HepG2 (cell line): ENCODE measurements around the gene RHBDL1. TPM values are rescaled to one million over a fixed set of nuclear protein-coding genes. Genes with fewer than 3 reads are reported as not detected.
A peak's percentile ranks its signal among the peaks of the same experiment; 100 is the strongest.

Experiments used
- CCAR2 ChIP-seq: fragments of 200-400 bp; formaldehyde crosslinking; optimal IDR thresholded peaks from 2 replicates; pipeline ENCODE3; 2018; ENCODE audit warnings: low read depth, mild to moderate bottlenecking, low read length, moderate library complexity
- CENPX ChIP-seq: sonication (generic); formaldehyde crosslinking; IDR thresholded peaks from 2 replicates; pipeline ENCODE4 v1.9.0; 2021; ENCODE audit warnings: mild to moderate bottlenecking, missing genetic modification reagents, moderate library complexity
- EEA1 ChIP-seq: sonication (generic); formaldehyde crosslinking; IDR thresholded peaks from 2 replicates; pipeline ENCODE4 v1.5.1; 2020; ENCODE audit warnings: mild to moderate bottlenecking, missing genetic modification reagents, borderline replicate concordance
- GMEB1 ChIP-seq: sonication (generic); formaldehyde crosslinking; IDR thresholded peaks from 2 replicates; pipeline ENCODE4 v1.5.1; 2020; ENCODE audit warnings: missing genetic modification reagents, mild to moderate bottlenecking, borderline replicate concordance
- HCFC1 ChIP-seq: fragments of 150-350 bp; IDR thresholded peaks from 2 replicates; pipeline ENCODE4 v1.6.1; 2014; ENCODE audit warnings: low read depth, low read length
- HDAC1 ChIP-seq: sonication (generic); formaldehyde crosslinking; IDR thresholded peaks from 2 replicates; pipeline ENCODE4 v1.5.1; 2020; ENCODE audit warnings: mild to moderate bottlenecking, missing genetic modification reagents
- HOXA7 ChIP-seq: sonication (generic); formaldehyde crosslinking; IDR thresholded peaks from 2 replicates; pipeline ENCODE4 v1.8.1; 2022; ENCODE audit warnings: mild to moderate bottlenecking, missing genetic modification reagents, moderate library complexity
- NFKBIZ ChIP-seq: IDR thresholded peaks from 2 replicates; pipeline ENCODE4 v1.6.1; 2018; ENCODE audit warnings: missing genetic modification reagents, missing compliant biosample characterization
- RBFOX2 ChIP-seq: fragments of 200-400 bp; formaldehyde crosslinking; IDR thresholded peaks from 2 replicates; pipeline ENCODE4 v1.6.1; 2017; ENCODE audit warnings: low read depth, mild to moderate bottlenecking, low read length
- REL ChIP-seq: sonication (generic); formaldehyde crosslinking; conservative IDR thresholded peaks from 2 replicates; pipeline ENCODE4 v1.8.0; 2022; ENCODE audit warnings: mild to moderate bottlenecking, missing genetic modification reagents, moderate library complexity
- RXRA ChIP-seq: sonication (generic); formaldehyde crosslinking; IDR thresholded peaks from 2 replicates; pipeline ENCODE4 v1.5.1; 2020; ENCODE audit warnings: missing genetic modification reagents
- SAFB2 ChIP-seq: sonication (generic); formaldehyde crosslinking; IDR thresholded peaks from 2 replicates; pipeline ENCODE4 v1.5.1; 2020; ENCODE audit warnings: missing genetic modification reagents, low read depth, mild to moderate bottlenecking, borderline replicate concordance
- SKI ChIP-seq: fragments of 450-650 bp; IDR thresholded peaks from one replicate; pipeline ENCODE4 v1.6.1; 2018; ENCODE audit warnings: mild to moderate bottlenecking; ENCODE audit not compliant: partially characterized antibody
- SMC3 ChIP-seq: IDR thresholded peaks from 2 replicates; pipeline ENCODE4 v1.6.1; 2011; ENCODE audit warnings: low read length, improper control_type of control experiment
- ZFAT ChIP-seq: sonication (generic); formaldehyde crosslinking; conservative IDR thresholded peaks from 2 replicates; pipeline ENCODE4 v1.8.1; 2023; ENCODE audit warnings: missing genetic modification reagents, inconsistent platforms
- ZNF33A ChIP-seq: sonication (generic); formaldehyde crosslinking; IDR thresholded peaks from 2 replicates; pipeline ENCODE4 v1.5.1; 2020; ENCODE audit warnings: missing genetic modification reagents, mild to moderate bottlenecking, moderate library complexity, borderline replicate concordance
- ZNF354B ChIP-seq: sonication (generic); formaldehyde crosslinking; IDR thresholded peaks from 2 replicates; pipeline ENCODE4 v1.8.0; 2022; ENCODE audit warnings: mild to moderate bottlenecking, missing genetic modification reagents
- ZNF362 ChIP-seq: sonication (generic); formaldehyde crosslinking; IDR thresholded peaks from 2 replicates; pipeline ENCODE4 v1.4.0; 2020; ENCODE audit warnings: missing genetic modification reagents, mild to moderate bottlenecking, borderline replicate concordance
- ZNF513 ChIP-seq: sonication (generic); formaldehyde crosslinking; conservative IDR thresholded peaks from 2 replicates; pipeline ENCODE4 v1.5.0; 2020; ENCODE audit warnings: missing genetic modification reagents
- ZNF546 ChIP-seq: sonication (generic); formaldehyde crosslinking; conservative IDR thresholded peaks from 2 replicates; pipeline ENCODE4 v1.8.1; 2023; ENCODE audit warnings: mild to moderate bottlenecking, missing genetic modification reagents
- ZNF552 ChIP-seq: sonication (generic); formaldehyde crosslinking; IDR thresholded peaks from 2 replicates; pipeline ENCODE4 v1.9.0; 2022; ENCODE audit warnings: missing genetic modification reagents, mild to moderate bottlenecking, borderline replicate concordance
- polyA plus RNA-seq, 8 experiments: library from polyadenylated mRNA; depleted of rRNA in 3 of 8; stranded (reverse) in 7 of 8; unstranded in 1 of 8; fragments of >200 nt; fragmentation: Illumina TruSeq in 4 of 8; extraction: Trizol in 4 of 8; gene quantifications; 2 replicates each; pipeline versions ENCODE4 v1.2.1 to v1.2.3, GENCODE V29; 2011 to 2016; ENCODE audit warnings: low read depth in 4 of 8, missing spikeins in 1 of 8, mixed read lengths in 1 of 8; ENCODE audit not compliant: insufficient read depth in 1 of 8
- total RNA-seq, 5 experiments: library from RNA; depleted of rRNA; stranded (reverse); fragments of >200 nt; fragmentation: Illumina TruSeq; extraction: Trizol; gene quantifications; 2 replicates each; pipeline ENCODE4 v1.2.3, GENCODE V29; 2016; ENCODE audit warnings: low read depth in 1 of 5
- TF ChIP-seq, protein P1 (sequence below): sonication (generic); formaldehyde crosslinking; IDR thresholded peaks from 2 replicates; pipeline ENCODE4 v1.4.0; 2020; ENCODE audit warnings: missing genetic modification reagents

Gene RHBDL1
- total and polyA plus RNA-seq, 2 of the 13 experiments (the other 11 are each of a cell fraction or from before 2014, with no cell fraction given) = 1.8 to 3.8 TPM

DNA sequence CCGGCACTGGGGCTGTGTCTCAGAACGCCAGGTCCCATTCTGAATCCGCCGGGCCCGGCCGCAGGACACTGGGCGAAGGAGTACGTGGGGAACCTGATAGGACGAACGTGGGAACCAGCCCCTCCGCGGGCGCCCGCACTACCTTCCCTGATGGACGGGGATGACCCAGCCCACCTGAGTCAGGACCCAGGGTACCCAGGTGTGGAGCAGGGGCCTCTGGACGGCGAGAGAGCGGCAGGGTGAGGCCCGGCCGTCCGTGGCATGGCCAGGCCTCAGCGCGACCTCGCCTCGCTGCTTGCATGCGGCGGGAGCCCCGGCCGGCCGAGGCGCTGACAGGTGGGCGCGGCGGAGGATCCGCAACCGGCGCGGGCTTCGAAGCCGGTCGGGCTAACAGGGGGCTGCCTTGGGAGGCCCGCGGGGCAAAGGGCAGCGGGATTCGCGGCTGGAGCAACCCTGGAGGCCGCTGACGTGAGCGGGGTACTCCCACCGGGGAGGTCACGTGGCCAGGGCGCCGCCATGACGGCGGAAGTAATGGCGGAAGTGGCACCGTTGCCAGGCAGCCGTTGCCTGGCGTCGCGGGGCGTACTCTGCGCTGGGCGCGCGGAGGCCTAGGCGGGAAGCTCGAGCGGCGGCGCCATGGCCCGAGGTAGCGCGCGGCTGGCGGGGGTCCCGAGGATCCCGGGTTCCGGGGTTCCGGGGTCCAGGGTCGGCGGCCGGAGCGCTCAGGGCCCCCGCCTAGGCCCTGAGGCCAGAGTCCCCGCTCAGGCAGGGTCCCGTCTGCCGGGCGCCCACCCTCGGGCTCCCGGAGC, 26.5 kb upstream of the RHBDL1 start, which contains the start of gene WDR90 (continued):
- peak; percentile 65 for TF ChIP-seq RXRA (CRISPR knock-in tag)
- TF ChIP-seq REL (CRISPR knock-in tag) = no peak
- TF ChIP-seq ZNF552 (CRISPR knock-in tag) = peak; percentile 91; the same call in 1 of the 2 replicates
- TF ChIP-seq SKI = peak; percentile 54
- no peak for TF ChIP-seq ZNF33A
- peak; percentile 94; the same call in 1 of the 2 replicates for TF ChIP-seq ZNF354B (CRISPR knock-in tag)
- TF ChIP-seq CENPX = no peak
- no peak for TF ChIP-seq HOXA7 (CRISPR knock-in tag)
- TF ChIP-seq ZFAT (CRISPR knock-in tag) = no peak; the same call in 1 of the 2 replicates
- TF ChIP-seq SMC3 = no peak
- peak; percentile 56; the same call in 1 of the 2 replicates for TF ChIP-seq HCFC1
- TF ChIP-seq NFKBIZ (CRISPR knock-in tag) = 0 out of 2 replicates have a peak, but pooled peaks have one; percentile 34
- TF ChIP-seq GMEB1 (CRISPR knock-in tag) = peak; percentile 84
- peak; percentile 75; the same call in 1 of the 2 replicates for TF ChIP-seq EEA1 (CRISPR knock-in tag)
- TF ChIP-seq SAFB2 (CRISPR knock-in tag) = peak; percentile 72; the same call in 1 of the 2 replicates
- 0 out of 2 replicates have a peak, but pooled peaks have one; percentile 85 for TF ChIP-seq ZNF546
- TF ChIP-seq, protein P1, sequence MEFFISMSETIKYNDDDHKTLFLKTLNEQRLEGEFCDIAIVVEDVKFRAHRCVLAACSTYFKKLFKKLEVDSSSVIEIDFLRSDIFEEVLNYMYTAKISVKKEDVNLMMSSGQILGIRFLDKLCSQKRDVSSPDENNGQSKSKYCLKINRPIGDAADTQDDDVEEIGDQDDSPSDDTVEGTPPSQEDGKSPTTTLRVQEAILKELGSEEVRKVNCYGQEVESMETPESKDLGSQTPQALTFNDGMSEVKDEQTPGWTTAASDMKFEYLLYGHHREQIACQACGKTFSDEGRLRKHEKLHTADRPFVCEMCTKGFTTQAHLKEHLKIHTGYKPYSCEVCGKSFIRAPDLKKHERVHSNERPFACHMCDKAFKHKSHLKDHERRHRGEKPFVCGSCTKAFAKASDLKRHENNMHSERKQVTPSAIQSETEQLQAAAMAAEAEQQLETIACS (CRISPR knock-in tag) = no peak
- no peak for TF ChIP-seq CCAR2
- no peak for TF ChIP-seq ZNF513 (CRISPR knock-in tag)
- TF ChIP-seq HDAC1 = peak; percentile 98
- TF ChIP-seq ZNF362 (CRISPR knock-in tag) = peak; percentile 51; the same call in 1 of the 2 replicates
- peak; percentile 96 for TF ChIP-seq RBFOX2
